A549 (cell line): ENCODE data around the gene BRAT1.
"Not testable (repeated sequence)": the region's sequence is repeated elsewhere in the genome, so short reads cannot be mapped to it uniquely, and the experiment has no call there.

Source experiments
- BCL3 ChIP-seq: fragments of >200 bp; sonication (Bioruptor Twin); formaldehyde crosslinking; IDR thresholded peaks from 3 replicates; pipeline ENCODE4 v1.6.1; 2016
- CHD2 ChIP-seq: fragments of 150-350 bp; IDR thresholded peaks from 2 replicates; pipeline ENCODE4 v1.6.1; 2014; ENCODE audit warnings: low read length; ENCODE audit not compliant: partially characterized antibody
- CTCF ChIP-seq: fragments of >200 bp; sonication (Bioruptor Twin); formaldehyde crosslinking; IDR thresholded peaks from 3 replicates; pipeline ENCODE4 v1.5.1; 2016
- EP300 ChIP-seq, 2 experiments: fragments of >200 bp; sonication (Bioruptor Twin); formaldehyde crosslinking; IDR thresholded peaks; 2 replicates in 1 of 2; 3 replicates in 1 of 2; pipeline ENCODE4 v1.6.1; 2016 to 2017
- MAX ChIP-seq: IDR thresholded peaks from 2 replicates; pipeline ENCODE4 v1.6.1; 2012

GRCh38 chr7:2531796-2532110 is 23.6 kb downstream of the BRAT1 start:
- not testable (repeated sequence) for TF ChIP-seq MAX; CTCF; EP300 (IDR thresholded peaks at IDR 0.05); CHD2; BCL3
